Gastroesophageal sphincter (tissue), 4 donors: ENCODE results near the gene OR4D2. TPM values are rescaled to one million over a fixed set of nuclear protein-coding genes. Genes with fewer than 3 reads are reported as not detected.

ENCODE experiments used
- ATAC-seq: fragments of 150-250 bp; one replicate; pipeline ENCODE4 v1.9.1; 2016; ENCODE audit warnings: mild to moderate bottlenecking, moderate library complexity
- H3K27ac ChIP-seq, 4 donors: fragments of 200-600 bp; sonication (generic) in 3 of 4; 1 replicate in 3 of 4; 2 replicates in 1 of 4; pipeline ENCODE4 v1.5.1; 2016 to 2019
- H3K27me3 ChIP-seq: fragments of 200-600 bp; sonication (generic); one replicate; pipeline ENCODE4 v1.5.1; 2019
- H3K36me3 ChIP-seq, 2 donors: fragments of 200-600 bp; sonication (generic); one replicate each; pipeline ENCODE4 v1.5.1; 2019; ENCODE audit warnings: control low read depth in 1 of 2
- H3K4me1 ChIP-seq, 3 donors: fragments of 200-600 bp; sonication (generic); 1 replicate in 2 of 3; 2 replicates in 1 of 3; pipeline ENCODE4 v1.5.1; 2016 to 2019; ENCODE audit warnings: control low read depth in 2 of 3
- H3K4me3 ChIP-seq, 2 donors: fragments of 200-600 bp; sonication (generic); one replicate each; pipeline ENCODE4 v1.5.1; 2019; ENCODE audit warnings: mild to moderate bottlenecking in 1 of 2, moderate library complexity in 1 of 2
- H3K9me3 ChIP-seq, 3 donors: fragments of 200-600 bp; sonication (generic); one replicate each; pipeline ENCODE4 v1.5.1; 2017 to 2019; ENCODE audit warnings: control low read depth in 2 of 3
- CTCF ChIP-seq, 4 experiments: fragments of 200-600 bp in 2 of 4; fragments of 450-650 bp in 2 of 4; sonication (generic) in 1 of 4; IDR thresholded peaks; one replicate each; pipeline ENCODE4 v1.5.1; 2017 to 2019; ENCODE audit warnings: antibody characterized with exemption in 4 of 4, mild to moderate bottlenecking in 2 of 4, moderate library complexity in 2 of 4
- EP300 ChIP-seq: sonication (generic); formaldehyde crosslinking; IDR thresholded peaks from one replicate; pipeline ENCODE4 v1.6.1; 2017; ENCODE audit warnings: antibody characterized with exemption, mild to moderate bottlenecking
- POLR2A ChIP-seq, 2 donors: fragments of 450-650 bp; IDR thresholded peaks; one replicate each; pipeline ENCODE4 v1.6.1; 2017; ENCODE audit warnings: antibody characterized with exemption in 2 of 2, mild to moderate bottlenecking in 2 of 2, moderate library complexity in 1 of 2
- POLR2AphosphoS5 ChIP-seq: sonication (generic); formaldehyde crosslinking; IDR thresholded peaks from one replicate; pipeline ENCODE4 v1.6.1; 2017; ENCODE audit warnings: antibody characterized with exemption
- WGBS, 2 donors: methylation state at CpG; one replicate each; pipeline ENCODE4 v1.1.5; 2018; ENCODE audit warnings: low coverage in 1 of 2; 5-methylcytosine and 5-hydroxymethylcytosine counted together
- total RNA-seq, 4 donors: library from RNA; depleted of rRNA; stranded (reverse); fragments of >200 nt; gene quantifications; one replicate each; pipeline ENCODE4 v1.1.0, GENCODE V29; 2016

Gene OR4D2
- total RNA-seq, 4 donors from 2014 or later, result not detected

DNA sequence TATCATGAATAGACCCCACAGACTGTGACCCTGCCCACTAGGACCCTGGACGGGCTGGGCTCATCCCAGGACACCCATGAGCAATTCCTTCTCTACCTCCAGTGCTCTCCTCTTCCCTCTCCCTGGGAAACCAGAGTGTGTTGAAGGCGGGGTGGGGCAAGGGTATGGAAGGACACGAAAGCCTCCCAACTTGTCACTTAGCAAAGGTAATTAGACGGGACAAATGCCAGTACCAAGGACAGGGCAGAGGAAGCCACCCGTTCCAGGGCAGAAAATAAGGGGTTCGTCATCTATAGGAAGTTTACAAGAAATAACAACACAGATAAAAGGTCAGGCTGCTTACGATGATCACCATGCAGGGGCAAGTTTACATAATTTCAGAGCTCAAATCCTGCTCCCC is 20.9 kb downstream of the OR4D2 start:
- Histone ChIP-seq H3K4me3 (no peak overlapping the region), H3K27ac (no peak overlapping the region), H3K36me3 (no peaks in the 10 kb centered on the region), H3K4me1 (peaks cover 0 to 7% (median 0%) of the 10 kb centered on the region in 3 donors), H3K27me3 (peaks cover 56% of the 10 kb centered on the region), H3K9me3 (no peaks in the 10 kb centered on the region)
- ATAC-seq, result no peak
- 31 to 46% methylated on average over 5 to 7 of the region's 7 CpGs for WGBS, 2 donors
- TF ChIP-seq POLR2AphosphoS5, result no peak
- TF ChIP-seq POLR2A (IDR thresholded peaks at IDR 0.05), result no peak
- no peak for TF ChIP-seq EP300
- TF ChIP-seq CTCF (IDR thresholded peaks at IDR 0.05), result no peak

GRCh38 chr17:58189436-58190146 is 22.8 kb downstream of the OR4D2 start:
- H3K4me1 ChIP-seq, result peaks cover 0 to 7% (median 0%) of the 10 kb centered on the region in 3 donors
- ATAC-seq, result no peak
- WGBS, 2 donors, result 57 to 76% methylated on average over 4 of the region's 11 CpGs
- no peaks in the 10 kb centered on the region for H3K9me3 ChIP-seq
- no peak overlapping the region for H3K27ac ChIP-seq
- H3K36me3 ChIP-seq, result no peaks in the 10 kb centered on the region
- TF ChIP-seq POLR2A (IDR thresholded peaks at IDR 0.05) (no peak), POLR2AphosphoS5 (no peak), CTCF (IDR thresholded peaks at IDR 0.05) (no peak), EP300 (no peak)
- H3K27me3 ChIP-seq, result peaks cover 69% of the 10 kb centered on the region
- H3K4me3 ChIP-seq, result no peak overlapping the region

DNA sequence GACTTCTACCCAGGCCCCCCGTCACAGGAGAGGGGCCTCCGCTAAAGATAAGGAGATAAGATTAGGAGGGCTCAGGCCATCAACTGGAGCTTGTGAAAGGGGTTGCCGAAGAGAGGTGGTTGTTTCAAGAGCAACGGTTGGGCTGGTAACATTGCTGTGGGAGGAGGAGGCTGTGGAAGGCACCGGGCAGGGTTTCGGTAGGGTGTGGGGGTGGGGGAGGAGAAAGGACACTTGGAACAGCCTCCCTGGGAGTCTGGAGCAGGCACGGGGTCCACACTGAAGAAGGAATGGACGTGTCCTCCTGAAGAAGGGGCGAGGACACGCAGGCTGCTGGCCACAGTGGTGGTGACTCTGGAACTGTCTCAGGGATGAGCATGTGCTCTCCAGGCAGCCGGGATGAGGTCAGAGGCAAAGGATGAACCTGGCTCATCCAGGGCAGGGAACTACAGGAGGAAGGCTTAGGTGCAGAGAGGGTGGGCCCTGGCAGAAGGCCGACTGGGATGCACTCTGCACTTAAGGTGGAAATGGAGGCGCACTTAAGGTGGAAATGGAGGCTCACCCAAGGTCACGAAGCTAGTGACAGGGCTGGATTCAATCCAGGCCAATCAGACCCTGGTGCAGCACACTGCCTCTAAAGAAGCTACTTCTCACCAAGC is 24.6 kb downstream of the OR4D2 start:
- Histone ChIP-seq H3K4me3 (no peak overlapping the region), H3K9me3 (no peaks in the 10 kb centered on the region), H3K27me3 (peaks cover 72% of the 10 kb centered on the region), H3K36me3 (no peaks in the 10 kb centered on the region), H3K4me1 (peaks cover 0 to 7% (median 0%) of the 10 kb centered on the region in 3 donors), H3K27ac (no peak overlapping the region)
- 30 to 76% methylated on average over 3 to 4 of the region's 14 CpGs for WGBS, 2 donors
- ATAC-seq, result no peak
- TF ChIP-seq EP300 (no peak), POLR2AphosphoS5 (no peak)

DNA sequence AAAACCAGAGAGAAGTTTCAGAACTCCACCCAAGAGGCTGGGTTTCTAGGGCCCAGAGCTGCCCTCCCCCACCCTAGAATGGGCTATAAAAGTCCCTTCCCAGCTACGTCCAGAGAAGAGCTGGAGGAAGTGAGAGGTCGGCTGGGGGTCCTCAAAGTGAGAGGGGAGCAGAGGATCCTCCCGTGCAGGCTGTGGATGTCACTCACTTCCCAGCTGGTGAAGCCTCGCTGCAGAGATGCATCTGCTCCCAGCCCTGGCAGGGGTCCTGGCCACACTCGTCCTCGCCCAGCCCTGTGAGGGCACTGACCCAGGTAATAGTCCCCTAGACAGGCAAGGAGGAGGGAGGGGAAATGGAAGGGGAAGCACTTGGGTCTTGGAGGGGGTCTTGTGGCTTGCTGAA is 25.8 kb downstream of the OR4D2 start, which contains the start of gene EPX:
Gene EPX (plus strand): TSS at position 115 of the 400 bp plus-strand sequence. CDS start 121 bp downstream, at position 236.
- H3K4me1 ChIP-seq, result peaks cover 0 to 7% (median 0%) of the 10 kb centered on the region in 3 donors
- WGBS, 2 donors, result 20% methylated on average over 6 of the region's 6 CpGs; no CpG with 5 or more reads in 1 of the 2 donors
- H3K4me3 ChIP-seq, result no peak within 1 kb of the TSS
- no peaks in the 10 kb centered on the region for H3K36me3 ChIP-seq
- ATAC-seq, result no peak
- H3K27ac ChIP-seq, result no peak within 1 kb of the TSS
- no peaks in the 10 kb centered on the region for H3K9me3 ChIP-seq
- peaks cover 72% of the 10 kb centered on the region for H3K27me3 ChIP-seq
- TF ChIP-seq EP300 (no peak), CTCF (IDR thresholded peaks at IDR 0.05) (no peak), POLR2A (IDR thresholded peaks at IDR 0.05) (no peak), POLR2AphosphoS5 (no peak)

DNA sequence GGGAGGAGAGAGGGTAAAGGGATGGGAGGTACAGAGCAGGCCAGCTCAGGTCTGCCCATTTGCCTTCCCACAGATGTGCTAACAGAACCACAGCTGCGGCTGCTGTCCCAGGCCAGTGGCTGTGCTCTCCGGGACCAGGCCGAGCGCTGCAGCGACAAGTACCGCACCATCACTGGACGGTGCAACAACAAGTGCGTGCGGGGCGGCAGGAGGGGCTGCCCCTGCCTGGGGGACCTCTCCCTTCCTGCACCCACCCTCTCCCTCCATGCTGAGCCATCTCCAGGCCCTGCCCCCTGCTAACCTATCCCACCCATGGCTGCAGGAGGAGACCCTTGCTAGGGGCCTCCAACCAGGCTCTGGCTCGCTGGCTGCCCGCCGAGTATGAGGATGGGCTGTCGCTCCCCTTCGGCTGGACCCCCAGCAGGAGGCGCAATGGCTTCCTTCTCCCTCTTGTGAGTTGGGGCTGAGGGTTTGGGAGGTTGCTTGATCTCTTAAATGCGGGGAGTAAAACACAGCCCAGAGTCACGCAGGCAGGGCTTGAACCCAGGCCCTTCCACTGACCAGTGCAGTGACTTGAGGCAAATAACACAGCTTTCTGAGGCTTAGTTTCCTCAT is 27.0 kb downstream of the OR4D2 start:
- no peaks in the 10 kb centered on the region for H3K36me3 ChIP-seq
- peaks cover 0 to 7% (median 0%) of the 10 kb centered on the region in 3 donors for H3K4me1 ChIP-seq
- no peak overlapping the region for H3K27ac ChIP-seq
- WGBS, 2 donors, result no CpG with 5 or more reads among the region's 18 CpGs
- H3K9me3 ChIP-seq, result no peaks in the 10 kb centered on the region
- peak; percentile 10 for ATAC-seq
- TF ChIP-seq POLR2AphosphoS5, result no peak
- TF ChIP-seq EP300, result no peak
- TF ChIP-seq CTCF (IDR thresholded peaks at IDR 0.05), result no peak
- no peak for TF ChIP-seq POLR2A (IDR thresholded peaks at IDR 0.05)
- peaks cover 82% of the 10 kb centered on the region for H3K27me3 ChIP-seq
- H3K4me3 ChIP-seq, result no peak overlapping the region
